IPS-NIHi7 (cell line): ENCODE measurements around the gene CNTD1.
"Not testable (repeated sequence)": the region's sequence is repeated elsewhere in the genome, so short reads cannot be mapped to it uniquely, and the experiment has no call there.

Experiments
- DNase-seq: peaks from one replicate; pipeline ENCODE4 v3.0.0; 2012; ENCODE audit warnings: mixed read lengths; ENCODE audit errors: extremely low spot score

CNTD1 gene, protein sequence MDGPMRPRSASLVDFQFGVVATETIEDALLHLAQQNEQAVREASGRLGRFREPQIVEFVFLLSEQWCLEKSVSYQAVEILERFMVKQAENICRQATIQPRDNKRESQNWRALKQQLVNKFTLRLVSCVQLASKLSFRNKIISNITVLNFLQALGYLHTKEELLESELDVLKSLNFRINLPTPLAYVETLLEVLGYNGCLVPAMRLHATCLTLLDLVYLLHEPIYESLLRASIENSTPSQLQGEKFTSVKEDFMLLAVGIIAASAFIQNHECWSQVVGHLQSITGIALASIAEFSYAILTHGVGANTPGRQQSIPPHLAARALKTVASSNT

DNA sequence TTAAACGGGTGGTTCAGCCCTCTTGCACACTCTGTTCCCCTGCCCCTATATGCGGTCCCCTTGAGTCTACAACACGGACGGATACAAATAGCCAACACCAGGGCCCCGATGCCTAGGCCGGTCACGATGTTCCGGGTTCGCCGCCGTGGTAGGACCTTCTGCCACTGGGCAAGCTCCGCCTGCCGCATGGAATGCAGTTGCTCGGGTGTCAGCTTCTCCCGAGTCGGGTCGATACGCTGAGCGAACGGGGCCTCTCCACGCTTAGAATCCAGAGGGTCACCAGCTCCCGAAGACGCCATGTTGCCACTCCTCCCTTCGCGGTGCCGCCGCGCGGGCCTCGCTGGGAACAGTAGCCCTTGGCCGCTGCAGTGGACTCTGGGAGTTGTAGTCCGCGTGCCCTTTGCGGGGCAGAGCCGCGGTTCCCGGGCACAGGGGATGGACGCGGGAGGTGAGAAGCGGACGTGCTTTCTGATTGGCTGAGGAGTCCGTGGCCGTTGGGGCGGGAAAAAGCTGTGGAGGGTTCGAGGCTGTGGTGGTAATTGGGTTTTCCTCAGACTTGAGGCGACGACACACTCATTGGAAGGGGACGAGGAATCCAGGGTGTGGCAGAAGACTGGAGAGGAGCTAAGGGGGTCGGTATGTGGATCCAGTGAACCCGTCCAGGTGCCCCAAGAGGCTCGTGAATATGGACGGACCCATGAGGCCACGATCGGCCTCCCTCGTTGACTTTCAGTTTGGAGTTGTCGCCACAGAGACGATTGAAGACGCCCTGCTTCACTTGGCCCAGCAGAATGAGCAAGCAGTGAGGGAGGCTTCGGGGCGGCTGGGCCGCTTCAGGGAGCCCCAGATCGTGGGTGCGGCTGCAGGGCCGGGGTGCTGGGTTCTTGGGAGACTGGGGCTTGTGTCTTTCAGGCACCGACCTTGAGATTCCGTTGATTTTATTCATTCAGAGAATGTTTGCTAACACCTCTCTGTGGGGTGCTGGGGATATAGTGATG, at the start of gene CNTD1, which contains the start of gene COA3:
CNTD1 (plus strand) TSS at position 479 of the 998 bp plus-strand sequence; CDS start at position 686, 207 bp downstream.
COA3 (minus strand) TSS at position 322 of the 998 bp plus-strand sequence; CDS start at position 299, 23 bp downstream.
- DNase-seq, result peak; percentile 95

DNA sequence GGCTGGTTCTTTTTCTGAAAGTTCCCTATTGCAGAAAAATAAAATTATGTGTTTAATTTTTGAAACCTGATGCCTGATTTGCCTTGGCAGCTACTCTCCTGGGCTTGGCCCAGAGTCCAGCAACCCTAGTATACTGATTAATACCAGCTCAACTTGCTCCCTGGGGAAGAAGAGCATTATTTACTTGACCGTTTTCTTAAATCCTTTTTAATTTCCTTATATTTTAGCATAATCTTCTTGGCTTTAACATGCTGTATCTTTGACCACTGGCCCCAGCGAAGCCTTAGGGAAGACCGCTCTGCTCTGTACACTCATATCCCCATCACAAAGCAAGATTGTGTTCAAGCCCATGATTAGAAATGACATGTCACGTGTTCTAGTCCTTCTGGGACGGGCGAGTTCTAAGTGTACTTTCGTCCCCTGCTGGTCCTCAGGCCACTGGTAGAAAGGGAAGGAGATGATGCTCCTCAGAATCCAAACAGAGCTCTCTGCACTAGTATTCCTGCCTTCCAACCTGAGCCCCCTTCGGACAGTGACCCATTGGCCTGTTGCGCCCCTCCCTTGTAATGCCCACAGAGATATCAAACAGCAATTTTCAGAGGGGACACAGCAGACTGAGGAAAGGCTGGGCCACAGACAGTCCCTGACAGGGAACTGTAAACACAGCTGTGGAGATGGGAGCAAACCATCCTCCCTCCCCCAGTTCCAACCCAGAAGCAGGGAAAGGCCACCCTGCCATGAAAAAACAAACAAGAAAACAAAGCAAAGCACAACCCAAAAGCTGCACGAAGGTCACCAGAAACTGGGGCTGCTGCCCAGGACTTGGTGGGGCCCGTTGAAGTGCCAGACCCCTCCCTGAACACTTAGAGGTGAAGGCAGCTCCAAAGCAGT, 49.5 kb upstream of the CNTD1 start:
- DNase-seq, result no peak

DNA sequence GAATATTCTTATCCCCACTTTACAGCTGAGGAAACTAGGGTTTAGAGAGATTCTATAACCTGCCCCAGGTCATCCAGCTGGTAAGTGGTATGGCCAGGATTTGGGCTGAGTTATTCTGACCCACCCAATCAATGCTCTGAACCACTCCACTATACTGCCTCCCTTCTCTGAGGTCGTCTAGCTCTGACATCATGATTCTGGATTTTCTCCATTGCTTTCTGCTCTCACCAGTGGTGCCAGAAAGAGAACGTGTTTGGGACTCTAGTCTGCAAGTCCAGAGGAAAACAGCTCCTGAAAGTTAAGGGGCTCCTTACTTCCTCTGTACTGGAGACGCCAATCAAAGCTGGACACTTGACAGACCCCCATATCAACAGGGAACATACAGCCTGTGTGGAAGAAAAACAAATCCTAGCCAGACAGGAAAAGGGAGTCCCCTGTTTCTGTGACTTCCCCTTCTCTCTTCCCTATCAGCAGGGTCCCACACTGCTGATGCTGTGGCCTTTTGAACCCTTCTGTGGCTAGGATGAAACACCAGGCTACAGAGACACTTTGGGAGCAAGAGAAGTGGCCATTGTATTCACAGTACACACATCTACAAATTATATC, 47.8 kb upstream of the CNTD1 start:
- no peak for DNase-seq

DNA sequence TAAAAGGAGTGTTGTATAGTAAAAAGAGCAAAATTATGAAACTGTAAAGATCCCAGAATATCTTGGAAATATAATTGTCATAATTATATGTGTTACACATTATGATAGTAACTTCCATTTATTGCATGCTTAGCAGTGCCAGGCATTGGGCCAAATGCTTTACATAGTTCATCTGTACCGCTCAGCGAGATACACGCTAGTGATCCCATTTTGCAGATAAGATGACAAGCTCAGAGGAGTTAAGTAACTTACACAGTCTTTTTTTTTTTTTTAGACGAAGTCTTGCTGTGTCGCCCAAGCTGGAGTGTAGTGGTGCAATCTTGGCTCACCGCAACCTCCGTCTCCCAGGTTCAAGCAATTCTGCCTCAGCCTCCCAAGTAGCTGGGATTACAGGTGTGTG, 47.0 kb upstream of the CNTD1 start:
- no peak for DNase-seq

DNA sequence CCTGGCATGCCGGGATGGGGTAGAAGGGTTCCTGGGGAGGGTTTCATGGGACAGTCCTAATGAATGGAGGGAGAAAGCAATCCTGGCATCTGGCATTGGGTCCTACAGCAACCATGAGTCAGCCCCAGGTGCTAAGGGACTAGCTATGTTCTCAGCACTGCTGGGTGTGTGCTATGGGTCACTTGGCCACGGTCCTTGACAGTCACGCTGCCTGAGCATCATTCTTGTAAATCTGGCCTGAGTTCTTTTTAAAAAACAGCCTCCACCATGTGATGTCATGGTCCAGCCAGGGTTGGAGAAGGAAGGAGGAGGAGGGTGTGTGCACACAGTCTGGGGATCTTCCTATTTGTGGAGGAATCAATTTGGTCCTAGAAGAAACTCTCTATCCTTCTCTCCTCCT, 43.9 kb upstream of the CNTD1 start:
- DNase-seq, result no peak

DNA sequence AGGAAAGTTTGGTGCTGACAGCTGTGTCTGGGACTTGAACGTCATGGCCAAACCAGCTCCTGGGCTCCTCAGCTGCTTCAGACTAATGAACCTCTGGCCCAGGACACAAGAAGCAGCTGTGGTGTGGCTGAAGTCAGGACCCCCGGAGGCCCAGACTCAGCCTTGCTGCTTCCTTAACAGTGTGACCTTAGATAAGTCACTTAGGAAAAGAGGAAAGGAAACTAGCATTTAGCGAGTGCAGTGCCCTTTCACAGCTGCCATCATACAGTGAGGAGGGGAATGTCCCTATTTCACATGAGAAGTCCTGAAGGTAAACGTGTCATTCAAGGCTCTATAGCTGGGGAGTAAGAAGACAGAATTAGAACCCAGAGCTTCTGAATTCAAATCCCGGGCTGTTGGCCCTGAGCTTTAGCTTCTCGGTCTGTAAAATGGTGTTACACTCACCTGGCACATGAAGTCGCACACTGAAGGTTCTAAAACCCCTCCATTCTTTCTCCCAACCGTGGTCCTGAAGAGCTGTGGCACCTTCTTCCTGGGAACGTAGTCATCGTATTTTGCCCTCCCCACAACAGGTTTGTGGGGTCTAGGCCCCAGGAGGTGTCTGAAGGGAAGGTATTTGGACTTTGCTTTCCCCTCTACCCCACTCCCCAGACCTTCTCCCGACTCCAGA, 38.5 kb upstream of the CNTD1 start:
- DNase-seq, result no peak

DNA sequence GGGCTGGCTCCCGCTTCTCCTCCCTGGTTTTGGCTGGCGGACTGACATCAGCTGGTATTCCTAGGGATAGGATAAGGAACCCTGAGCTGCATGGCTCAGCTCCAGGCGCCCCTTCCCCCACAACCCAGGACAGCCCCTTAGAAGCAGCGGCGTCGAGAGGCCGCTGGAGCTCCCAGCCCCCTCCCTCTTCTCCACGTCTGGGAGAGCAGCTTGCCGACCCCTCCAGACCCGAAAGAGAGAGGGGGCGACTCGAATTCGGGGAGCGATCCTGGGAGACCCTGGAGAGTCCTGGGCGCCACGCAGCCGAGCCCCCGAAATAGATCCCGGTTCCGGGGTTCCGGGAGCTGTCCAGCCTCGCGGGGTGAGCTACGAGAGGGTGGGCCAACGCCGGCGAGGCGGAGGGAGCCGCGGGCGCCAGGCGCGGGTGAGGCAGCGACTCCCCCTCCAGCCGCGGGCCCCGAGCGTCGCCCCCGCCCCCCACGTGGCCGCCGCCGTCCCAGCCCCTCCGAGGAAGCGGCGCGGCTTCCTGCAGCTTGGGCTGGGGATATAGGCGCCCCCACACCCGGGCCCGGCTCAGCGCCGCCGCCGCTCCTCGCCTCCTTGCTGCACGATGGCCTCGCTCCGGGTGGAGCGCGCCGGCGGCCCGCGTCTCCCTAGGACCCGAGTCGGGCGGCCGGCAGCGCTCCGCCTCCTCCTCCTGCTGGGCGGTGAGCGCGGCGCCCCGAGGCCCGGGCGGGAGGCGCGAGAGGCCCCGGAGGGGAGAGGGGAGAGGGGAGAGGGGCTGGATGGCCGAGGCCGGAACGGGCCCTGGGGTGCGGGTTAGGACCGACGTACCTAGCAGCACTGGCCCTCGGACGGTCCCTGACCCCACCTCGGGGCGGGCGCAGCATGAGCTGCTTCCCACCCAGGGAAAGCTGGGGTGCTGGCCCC, 37.7 kb upstream of the CNTD1 start, which contains the start of gene RAMP2:
RAMP2 (plus strand) TSS at position 576 of the 930 bp plus-strand sequence; CDS start at position 611, 35 bp downstream.
- DNase-seq, result peak; percentile 60

DNA sequence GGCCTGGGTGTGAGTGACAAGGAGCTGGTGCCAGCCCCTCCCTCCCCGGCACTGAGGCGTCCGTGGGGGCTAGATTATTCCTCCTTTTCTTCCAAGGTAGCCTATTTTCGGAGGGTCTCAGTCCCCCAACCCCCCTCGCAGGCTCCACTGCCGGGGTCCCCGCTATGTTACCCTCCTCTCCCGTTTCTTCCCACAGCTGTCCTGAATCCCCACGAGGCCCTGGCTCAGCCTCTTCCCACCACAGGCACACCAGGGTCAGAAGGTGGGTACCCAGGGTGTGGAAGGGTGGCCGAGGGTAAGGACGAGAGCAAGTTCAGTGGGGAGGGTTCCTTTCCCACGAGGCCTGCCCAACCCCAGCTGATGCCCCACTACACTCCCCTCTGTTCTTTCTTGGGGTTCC, 37.0 kb upstream of the CNTD1 start:
- DNase-seq, result no peak

DNA sequence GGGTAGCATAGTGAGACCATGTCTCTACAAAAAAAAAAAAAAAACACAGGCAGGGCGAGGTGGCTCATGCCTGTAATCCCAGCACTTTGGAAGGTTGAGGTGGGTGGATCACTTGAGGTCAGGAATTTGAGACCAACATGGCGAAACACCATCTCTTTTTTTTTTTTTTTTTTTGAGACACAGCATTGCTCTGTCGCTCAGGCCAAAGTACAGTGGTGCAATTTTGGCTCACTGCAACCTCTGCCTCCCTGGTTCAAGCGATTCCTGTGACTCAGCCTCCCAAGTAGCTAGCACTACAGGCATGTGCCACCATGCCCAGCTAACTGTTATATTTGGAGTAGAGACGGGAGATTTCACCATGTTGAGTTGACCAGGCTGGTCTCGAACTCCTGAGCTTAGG, 32.5 kb upstream of the CNTD1 start:
- no peak for DNase-seq

DNA sequence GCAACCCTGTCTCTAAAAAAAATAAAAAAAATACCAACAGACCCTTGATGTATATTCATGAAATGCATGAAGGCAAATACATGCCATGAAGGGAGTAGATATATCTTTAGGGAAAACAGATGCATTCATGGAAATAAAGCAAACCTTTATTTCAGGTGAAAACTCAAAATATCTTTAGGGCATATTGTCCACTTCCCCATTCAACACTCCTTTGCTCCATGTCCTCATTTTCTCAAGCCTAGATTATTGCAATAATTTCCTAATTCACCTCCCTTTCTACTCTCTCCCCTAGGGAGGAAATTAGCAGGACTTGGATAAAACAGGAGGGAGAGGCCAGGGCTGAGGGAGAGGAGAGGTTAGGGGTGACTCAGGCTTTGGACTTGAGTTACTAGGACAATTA, 31.1 kb upstream of the CNTD1 start:
- no peak for DNase-seq

DNA sequence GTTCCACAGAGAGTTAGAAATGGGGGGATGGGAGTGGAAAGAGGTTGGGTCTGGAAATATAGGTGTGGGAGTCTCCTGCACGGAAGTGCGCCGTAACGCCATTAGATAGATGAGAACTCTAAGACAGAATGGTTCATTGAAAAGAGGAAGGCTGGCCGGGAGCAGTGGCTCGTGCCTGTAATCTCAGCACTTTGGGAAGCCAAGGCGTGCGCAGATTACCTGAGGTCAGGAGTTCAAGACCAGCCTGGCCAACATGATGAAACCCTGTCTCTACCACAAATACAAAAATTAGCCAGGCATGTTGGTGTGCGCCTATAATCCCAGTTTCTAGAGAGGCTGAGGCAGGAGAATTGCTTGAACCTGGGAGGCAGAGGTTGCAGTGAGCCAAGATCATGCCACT, 30.7 kb upstream of the CNTD1 start:
- DNase-seq, result not testable (repeated sequence)

DNA sequence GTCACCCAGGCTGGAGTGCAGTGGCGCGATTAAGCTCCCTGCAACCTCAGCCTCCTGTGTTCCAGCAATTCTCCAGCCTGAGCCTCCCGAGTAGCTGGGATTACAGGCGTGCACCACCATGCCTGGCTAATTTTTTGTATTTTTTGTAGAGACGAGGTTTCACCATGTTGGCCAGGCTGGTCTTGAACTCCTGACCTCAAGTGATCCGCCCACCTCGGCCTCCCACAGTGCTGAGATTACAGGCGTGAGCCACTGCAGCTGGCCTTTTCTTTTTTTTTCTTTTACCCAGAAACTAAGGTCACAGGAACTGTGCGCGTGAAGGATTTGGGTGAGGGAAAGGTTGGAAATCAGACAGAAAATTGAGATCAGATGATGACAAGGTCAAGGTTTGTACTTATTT, 28.7 kb upstream of the CNTD1 start:
- DNase-seq, result not testable (repeated sequence)

DNA sequence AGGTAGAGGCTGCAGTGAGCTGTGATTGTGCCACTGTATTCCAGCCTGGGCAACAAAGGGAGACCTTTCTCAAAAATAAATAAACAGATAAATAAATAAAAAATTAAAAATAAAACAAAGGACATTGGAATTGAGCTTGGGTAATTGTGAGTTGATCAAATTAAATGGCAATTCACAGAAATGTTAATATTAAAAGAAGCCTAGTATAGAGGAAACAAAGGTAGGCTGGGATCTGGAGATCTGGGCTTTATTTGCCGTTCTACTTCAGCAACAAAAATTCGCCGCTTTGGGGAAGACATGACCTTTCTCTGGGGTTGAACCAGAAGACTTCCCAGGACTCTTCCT, 25.7 kb upstream of the CNTD1 start:
- no peak for DNase-seq

DNA sequence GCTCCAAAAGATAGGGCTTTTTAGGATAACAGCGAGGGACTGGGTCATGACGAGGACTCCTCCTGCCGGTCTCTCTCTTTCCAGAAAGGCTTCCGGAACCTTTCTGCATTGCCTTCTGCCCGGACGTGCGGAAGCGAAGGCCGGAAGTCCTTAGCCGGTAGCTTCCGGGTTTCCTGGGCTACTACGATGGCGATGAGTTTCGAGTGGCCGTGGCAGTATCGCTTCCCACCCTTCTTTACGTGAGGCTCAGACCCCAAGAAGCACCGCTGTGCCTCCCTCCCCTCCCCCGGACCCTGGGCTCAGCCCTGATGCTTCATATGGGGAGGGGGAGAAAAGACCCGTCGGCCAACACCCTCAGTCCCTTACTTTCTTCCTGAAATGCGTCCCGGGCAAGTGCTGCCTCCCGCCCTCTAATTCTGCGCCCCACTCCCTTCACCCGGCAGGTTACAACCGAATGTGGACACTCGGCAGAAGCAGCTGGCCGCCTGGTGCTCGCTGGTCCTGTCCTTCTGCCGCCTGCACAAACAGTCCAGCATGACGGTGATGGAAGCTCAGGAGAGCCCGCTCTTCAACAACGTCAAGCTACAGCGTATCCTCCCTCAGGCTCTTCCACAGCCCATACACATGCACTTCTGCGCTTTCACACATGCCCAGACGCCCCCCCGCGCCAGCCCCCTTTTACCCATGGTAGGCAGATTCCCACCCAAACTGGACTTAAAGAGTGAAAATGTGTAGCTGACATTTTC, 25.2 kb upstream of the CNTD1 start, which contains the start of gene VPS25:
VPS25 (plus strand) TSS at position 160 of the 746 bp plus-strand sequence; CDS start at position 187, 27 bp downstream.
- peak; percentile 82 for DNase-seq

DNA sequence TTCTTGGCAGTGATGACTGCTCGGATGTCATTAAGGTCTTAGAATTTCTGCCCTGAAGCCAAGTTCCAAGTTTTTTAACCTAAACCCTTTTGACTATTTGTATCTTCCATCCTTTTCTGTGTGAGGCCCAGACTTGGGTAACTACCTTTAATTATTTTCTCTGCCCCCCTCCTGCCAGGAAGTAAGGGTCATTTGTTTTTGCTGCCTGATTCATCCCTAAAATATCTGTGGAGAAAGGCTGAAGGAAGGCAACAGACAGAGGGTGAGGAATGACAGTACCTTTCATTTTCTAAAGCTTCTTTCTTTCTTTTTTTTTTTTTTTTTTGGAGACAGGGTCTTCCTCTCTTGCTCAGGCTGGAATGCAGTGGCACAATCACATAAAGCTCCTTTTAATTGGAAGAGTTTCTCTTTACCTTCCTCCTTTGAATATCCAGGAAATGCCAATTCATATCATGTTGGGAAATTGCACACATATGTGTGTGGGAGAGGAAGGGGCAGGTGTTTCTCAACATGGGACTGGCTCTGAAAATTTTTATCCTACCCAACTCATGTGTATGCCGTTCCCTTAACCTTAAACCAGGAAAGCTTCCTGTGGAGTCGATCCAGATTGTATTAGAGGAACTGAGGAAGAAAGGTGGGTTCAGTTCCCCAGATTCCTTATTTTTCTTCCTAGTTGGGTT, 24.5 kb upstream of the CNTD1 start:
- DNase-seq, result no peak

DNA sequence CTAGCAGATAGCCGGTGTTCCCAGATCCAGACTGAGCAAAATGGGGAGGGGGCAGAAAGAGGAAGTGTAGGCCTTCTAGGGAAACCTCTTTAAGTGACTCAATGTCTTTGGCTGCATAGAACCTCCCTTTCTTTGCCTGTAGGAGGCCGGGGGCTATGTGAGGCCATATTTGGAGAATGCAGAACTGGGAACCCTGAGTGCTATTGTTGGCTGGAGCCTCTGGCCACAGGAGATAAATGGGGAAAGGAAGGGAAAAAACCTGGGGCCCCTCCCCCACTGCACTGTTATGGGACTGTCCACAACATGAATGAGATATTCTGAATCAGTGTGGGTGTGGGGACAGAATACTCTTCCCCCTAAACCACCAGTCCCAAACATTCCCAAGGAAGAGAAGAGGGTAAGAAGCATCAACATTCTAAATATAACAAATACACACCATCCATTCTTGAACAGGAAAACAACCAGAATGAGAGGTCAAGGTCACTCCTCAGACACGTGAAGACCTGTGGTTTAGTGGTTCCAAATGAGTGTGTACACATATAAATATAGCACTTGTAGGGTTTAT, 23.0 kb upstream of the CNTD1 start:
- no peak for DNase-seq

DNA sequence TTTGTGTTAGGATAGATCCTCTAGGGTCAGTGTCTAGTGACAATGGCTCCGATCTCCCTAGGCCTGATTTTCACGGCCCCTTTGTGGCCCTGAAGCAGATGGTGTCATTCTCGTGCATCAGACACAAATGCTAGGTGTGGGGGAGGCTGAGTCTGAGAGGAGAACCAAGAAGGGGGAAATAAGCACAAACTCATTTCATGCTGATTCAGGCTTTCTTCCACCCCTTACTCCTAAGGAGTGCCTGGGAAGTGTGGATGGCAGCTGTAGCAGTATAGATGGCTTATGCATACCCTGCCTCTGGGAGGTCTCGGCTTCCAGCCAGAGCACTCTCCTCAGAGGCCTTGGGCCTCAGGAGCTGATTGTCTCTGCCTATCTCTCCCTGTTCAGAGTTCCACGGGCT, 20.1 kb upstream of the CNTD1 start:
- no peak for DNase-seq
